Measurements from ENCODE around the gene ZNF337.
"Not testable (repeated sequence)": the region's sequence is repeated elsewhere in the genome, so short reads cannot be mapped to it uniquely, and the experiment has no call there.

ZNF337 gene

DNA sequence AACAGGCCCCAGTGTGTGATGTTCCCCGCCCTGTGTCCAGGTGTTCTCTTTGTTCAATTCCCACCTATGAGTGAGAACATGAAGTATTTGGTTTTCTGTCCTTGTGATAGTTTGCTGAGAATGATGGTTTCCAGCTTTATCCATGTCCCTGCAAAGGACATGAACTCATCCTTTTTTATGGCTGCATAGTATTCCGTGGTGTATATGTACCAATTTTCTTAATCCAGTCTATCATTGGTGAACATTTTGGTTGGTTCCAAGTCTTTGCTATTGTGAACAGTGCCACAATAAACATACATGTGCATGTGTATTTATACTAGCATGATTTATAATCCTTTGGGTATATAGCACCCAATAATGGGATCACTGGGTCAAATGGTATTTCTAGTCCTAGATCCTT lies 66.0 kb downstream of the ZNF337 start:
- not testable (repeated sequence) for DNase-seq (ENCODE audit: low read depth in 4 of 4, low spot score in 1 of 4)

DNA sequence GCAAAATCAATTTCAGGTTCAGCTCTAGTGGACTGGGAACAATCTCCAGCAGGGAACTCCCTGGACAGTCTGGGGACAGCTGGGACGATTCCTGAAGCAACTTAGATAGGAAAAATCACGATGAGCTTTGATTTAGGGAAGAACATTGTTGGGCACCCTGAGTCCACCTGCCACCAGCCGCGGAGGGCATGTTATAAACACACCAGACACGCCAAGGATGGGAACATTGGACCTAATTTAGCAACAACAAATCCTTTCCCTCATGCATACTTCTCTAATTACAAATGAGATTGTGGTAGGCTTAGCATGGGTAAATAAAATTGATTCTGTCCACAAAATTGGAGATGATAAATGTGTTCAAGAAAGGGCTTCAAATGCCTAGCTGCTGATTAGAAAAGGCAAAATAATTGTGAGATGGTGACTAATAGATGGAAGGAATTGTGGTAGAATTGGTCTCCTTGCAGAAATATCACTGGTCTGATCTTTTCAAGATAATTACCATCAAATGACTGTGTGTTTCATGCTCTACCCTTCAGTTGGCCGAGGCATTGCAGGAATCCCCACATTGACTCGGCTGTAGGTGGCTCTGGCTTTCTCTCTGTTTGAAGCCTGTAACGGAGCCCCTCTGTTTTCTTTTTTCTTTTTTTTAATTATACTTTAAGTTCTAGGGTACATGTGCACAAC lies 66.7 kb downstream of the ZNF337 start:
- no peak for DNase-seq (ENCODE audit: low read depth in 4 of 4, low spot score in 1 of 4)

DNA sequence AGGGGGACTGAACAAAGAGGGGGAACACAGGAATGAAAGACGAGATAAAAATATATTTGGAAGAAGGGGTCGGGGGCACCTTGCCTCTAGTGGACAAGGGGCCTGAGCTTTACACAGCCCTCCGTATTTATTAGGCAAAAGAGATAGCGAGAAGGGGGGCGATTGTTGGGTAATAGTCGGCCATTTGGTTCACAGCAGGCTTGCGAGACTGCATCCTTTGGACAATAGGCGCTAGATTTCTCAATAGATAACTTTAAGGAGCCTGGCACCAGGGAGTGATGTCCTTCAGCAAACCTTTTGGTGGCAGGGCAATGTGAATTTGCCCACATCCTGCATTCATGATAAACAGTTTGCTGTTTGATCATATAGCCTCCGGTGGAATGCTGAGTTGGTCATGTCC lies 69.9 kb downstream of the ZNF337 start:
- DNase-seq (ENCODE audit: low read depth in 4 of 4, low spot score in 1 of 4): no peak

- no peak for DNase-seq (ENCODE audit: low read depth in 4 of 4, low spot score in 1 of 4)
These were observed 72.1 kb downstream of the ZNF337 start for GRCh38 chr20:25624500-25624939.
